CD14-positive monocyte (primary cell): Measurements from ENCODE around the gene SERPINA12. TPM values are rescaled to one million over a fixed set of nuclear protein-coding genes. Genes with fewer than 3 reads are reported as not detected.

Experiments used
- DNase-seq, 3 donors: peaks; one replicate each; pipeline ENCODE4 v3.0.0-alpha.2; 2011 to 2022
- H2AFZ ChIP-seq: 2 replicates; pipeline ENCODE4 v1.6.0; 2012; ENCODE audit warnings: mild to moderate bottlenecking, low read depth, low read length, inconsistent platforms; ENCODE audit not compliant: insufficient read depth, poor library complexity, severe bottlenecking
- H3K27ac ChIP-seq, 2 donors: 1 replicate in 1 of 2; 2 replicates in 1 of 2; pipeline ENCODE4 v1.5.1; 2012 to 2013; ENCODE audit warnings: low read length in 2 of 2, control low read depth in 1 of 2, inconsistent platforms in 1 of 2, low read depth in 1 of 2, mild to moderate bottlenecking in 1 of 2
- H3K27me3 ChIP-seq, 2 donors: one replicate each; pipeline versions ENCODE4 v1.6.0 to v1.6.1; 2011 to 2013; ENCODE audit warnings: low read length in 2 of 2; ENCODE audit not compliant: control insufficient read depth in 2 of 2, insufficient read depth in 2 of 2
- H3K36me3 ChIP-seq, 2 donors: replicated peaks in 1 of 2; 1 replicate in 1 of 2; 2 replicates in 1 of 2; pipeline versions ENCODE4 v1.5.1 to v1.6.1; 2012 to 2013; ENCODE audit warnings: low read length in 2 of 2, control low read depth in 1 of 2, inconsistent platforms in 1 of 2, mild to moderate bottlenecking in 1 of 2; ENCODE audit not compliant: insufficient read depth in 2 of 2, control insufficient read depth in 1 of 2
- H3K4me1 ChIP-seq, 2 donors: 1 replicate in 1 of 2; 2 replicates in 1 of 2; pipeline versions ENCODE4 v1.5.1 to v1.6.1; 2012 to 2013; ENCODE audit warnings: low read length in 2 of 2, control low read depth in 1 of 2, inconsistent platforms in 1 of 2, mild to moderate bottlenecking in 1 of 2, moderate library complexity in 1 of 2; ENCODE audit not compliant: insufficient read depth in 2 of 2, control insufficient read depth in 1 of 2
- H3K4me2 ChIP-seq: replicated peaks from 2 replicates; pipeline ENCODE3; 2012; ENCODE audit warnings: low read length, moderate library complexity, mild to moderate bottlenecking; ENCODE audit not compliant: poor library complexity, severe bottlenecking; ENCODE audit errors: extremely low read depth
- H3K4me3 ChIP-seq, 3 experiments: fragments of 200-600 bp in 1 of 3; sonication (generic) in 1 of 3; replicated peaks in 1 of 3; 1 replicate in 2 of 3; 2 replicates in 1 of 3; pipeline ENCODE4 v1.5.1; 2011 to 2013; ENCODE audit warnings: low read length in 3 of 3, mild to moderate bottlenecking in 3 of 3, control low read depth in 2 of 3, low read depth in 2 of 3, inconsistent platforms in 1 of 3, moderate library complexity in 1 of 3
- H3K79me2 ChIP-seq: 2 replicates; pipeline ENCODE4 v1.6.0; 2012; ENCODE audit warnings: mild to moderate bottlenecking, control low read depth, inconsistent platforms, low read length, moderate library complexity; ENCODE audit not compliant: insufficient read depth
- H3K9ac ChIP-seq: 2 replicates; pipeline ENCODE4 v1.6.0; 2017; ENCODE audit warnings: low read length, mild to moderate bottlenecking; ENCODE audit not compliant: insufficient read depth, poor library complexity, severe bottlenecking
- H3K9me3 ChIP-seq, 2 donors: replicated peaks in 1 of 2; 1 replicate in 1 of 2; 2 replicates in 1 of 2; pipeline versions ENCODE4 v1.5.1 to v1.6.1; 2012 to 2013; ENCODE audit warnings: low read length in 2 of 2, control low read depth in 1 of 2; ENCODE audit not compliant: control insufficient read depth in 1 of 2, insufficient read depth in 1 of 2
- H4K20me1 ChIP-seq: 2 replicates; pipeline ENCODE4 v1.6.0; 2012; ENCODE audit warnings: mild to moderate bottlenecking, low read length, control low read depth, moderate library complexity; ENCODE audit not compliant: insufficient read depth
- H3K27ac Mint-ChIP-seq, 7 donors: one replicate each; pipeline ENCODE4 v1.8.0; 2020; ENCODE audit warnings: mild to moderate bottlenecking in 7 of 7, mixed read lengths in 7 of 7, moderate library complexity in 6 of 7, inconsistent platforms in 2 of 7
- H3K27me3 Mint-ChIP-seq, 3 donors: one replicate each; pipeline ENCODE4 v1.8.0; 2021 to 2022; ENCODE audit warnings: low read depth in 3 of 3, mild to moderate bottlenecking in 3 of 3, mixed read lengths in 3 of 3, moderate library complexity in 3 of 3, inconsistent platforms in 1 of 3
- H3K36me3 Mint-ChIP-seq, 2 donors: one replicate each; pipeline ENCODE4 v1.8.0; 2020; ENCODE audit warnings: mixed read lengths in 2 of 2, inconsistent platforms in 1 of 2, mild to moderate bottlenecking in 1 of 2
- H3K4me1 Mint-ChIP-seq: one replicate; pipeline ENCODE4 v1.8.0; 2020; ENCODE audit warnings: mild to moderate bottlenecking, mixed read lengths
- H3K4me3 Mint-ChIP-seq, 2 donors: one replicate each; pipeline ENCODE4 v1.8.0; 2020; ENCODE audit warnings: mild to moderate bottlenecking in 2 of 2, mixed read lengths in 2 of 2, moderate library complexity in 1 of 2
- H3K9me3 Mint-ChIP-seq, 7 donors: one replicate each; pipeline ENCODE4 v1.8.0; 2020 to 2022; ENCODE audit warnings: mixed read lengths in 7 of 7, mild to moderate bottlenecking in 6 of 7, moderate library complexity in 6 of 7, inconsistent platforms in 2 of 7
- CTCF ChIP-seq: fragments of 200-600 bp; IDR thresholded peaks from one replicate; pipeline ENCODE4 v1.8.0; 2022; ENCODE audit warnings: antibody characterized with exemption, mild to moderate bottlenecking
- WGBS: methylation state at CpG from one replicate; pipeline ENCODE4 v1.1.5; 2013; ENCODE audit warnings: missing lambda C conversion rate; ENCODE audit not compliant: insufficient coverage; 5-methylcytosine and 5-hydroxymethylcytosine counted together
- intact Hi-C, 2 donors: fragments of 100-400 bp; cut with micrococcal nuclease; formaldehyde crosslinking; loops; one replicate each; pipeline versions ENCODE4 v1.15.0 to v1.15.1; 2023
- polyA plus RNA-seq, 3 donors: library from polyadenylated mRNA; depleted of rRNA in 1 of 3; unstranded in 2 of 3; stranded (reverse) in 1 of 3; fragments of 300-500 nt in 2 of 3; fragments of >200 nt in 1 of 3; fragmentation: Illumina TruSeq in 2 of 3; gene quantifications; 1 replicate in 2 of 3; 2 replicates in 1 of 3; pipeline ENCODE4 v1.2.3, GENCODE V29; 2012 to 2021

The SERPINA12 gene
- polyA plus RNA-seq, 3 donors: not detected

- no peak overlapping the region for H3K4me2 ChIP-seq
- TF ChIP-seq CTCF: no peak
- peaks cover 3 to 4% (median 4%) of the 10 kb centered on the region in 3 donors for H3K27me3 Mint-ChIP-seq
- DNase-seq: no peak
- no peaks in the 10 kb centered on the region for H4K20me1 ChIP-seq
- H3K9ac ChIP-seq: no peak overlapping the region
- H3K4me1 ChIP-seq: no peaks in the 10 kb centered on the region
- H3K9me3 ChIP-seq: no peaks in the 10 kb centered on the region
- no peak overlapping the region for H3K4me3 Mint-ChIP-seq
- H3K4me3 ChIP-seq: no peak overlapping the region
- no peaks in the 10 kb centered on the region for H3K27me3 ChIP-seq
- H3K36me3 ChIP-seq: no peaks in the 10 kb centered on the region
- H3K9me3 Mint-ChIP-seq: peaks cover 0 to 7% (median 4%) of the 10 kb centered on the region in 7 donors
- no peaks in the 10 kb centered on the region for H3K36me3 Mint-ChIP-seq
- no peak overlapping the region for H3K27ac ChIP-seq
- peak overlapping the region in 1 of 7 donors; percentile 76 for H3K27ac Mint-ChIP-seq
- intact Hi-C loops: no loop called here
- H3K4me1 Mint-ChIP-seq: no peaks in the 10 kb centered on the region
- 91% methylated on average over 6 of the region's 6 CpGs for WGBS
- no peak overlapping the region for H2AFZ ChIP-seq
- no peaks in the 10 kb centered on the region for H3K79me2 ChIP-seq
Observed at GRCh38 chr14:94515856-94516255, 6.6 kb upstream of the SERPINA12 start.

GRCh38 chr14:94515426-94515825, 6.2 kb upstream of the SERPINA12 start:
- intact Hi-C loops: no loop called here
- no peak overlapping the region for H3K27ac ChIP-seq
- Mint-ChIP-seq H3K4me1 (no peaks in the 10 kb centered on the region), H3K9me3 (peaks cover 0 to 7% (median 4%) of the 10 kb centered on the region in 7 donors), H3K36me3 (no peaks in the 10 kb centered on the region), H3K27me3 (peaks cover 3 to 4% (median 4%) of the 10 kb centered on the region in 3 donors), H3K4me3 (no peak overlapping the region), H3K27ac (no peak overlapping the region)
- no peaks in the 10 kb centered on the region for H3K4me1 ChIP-seq
- no peaks in the 10 kb centered on the region for H3K27me3 ChIP-seq
- WGBS: 87% methylated on average over 7 of the region's 9 CpGs
- no peaks in the 10 kb centered on the region for H3K36me3 ChIP-seq
- no peaks in the 10 kb centered on the region for H4K20me1 ChIP-seq
- no peak overlapping the region for H3K9ac ChIP-seq
- no peaks in the 10 kb centered on the region for H3K79me2 ChIP-seq
- no peak for TF ChIP-seq CTCF
- no peak overlapping the region for H3K4me2 ChIP-seq
- H3K9me3 ChIP-seq: no peaks in the 10 kb centered on the region
- DNase-seq: no peak
- H3K4me3 ChIP-seq: no peak overlapping the region
- no peak overlapping the region for H2AFZ ChIP-seq
